ELR (cell line): ENCODE results near the gene LRRC8B.
A peak's percentile ranks its signal among the peaks of the same experiment; 100 is the strongest.
"Not testable (repeated sequence)": the region's sequence is repeated elsewhere in the genome, so short reads cannot be mapped to it uniquely, and the experiment has no call there.

Experiments
- DNase-seq: peaks from one replicate; pipeline ENCODE4 v3.0.0-alpha.2; 2015; ENCODE audit warnings: low read depth

LRRC8B gene

GRCh38 chr1:89608319-89608983, 83.8 kb downstream of the LRRC8B start:
- peak; percentile 46 for DNase-seq

GRCh38 chr1:89608984-89609725, 84.5 kb downstream of the LRRC8B start:
- DNase-seq = no peak

GRCh38 chr1:89609781-89610456, 85.3 kb downstream of the LRRC8B start:
- no peak for DNase-seq

- DNase-seq = no peak
These were observed 85.9 kb downstream of the LRRC8B start for GRCh38 chr1:89610457-89611011.

- DNase-seq = no peak
These were observed 87.1 kb downstream of the LRRC8B start for GRCh38 chr1:89611721-89612120.

- DNase-seq = no peak
These were observed 89.3 kb downstream of the LRRC8B start for GRCh38 chr1:89613928-89614327.

GRCh38 chr1:89615676-89616598, 91.3 kb downstream of the LRRC8B start:
- DNase-seq = peak; percentile 43

GRCh38 chr1:89616844-89617627, 92.4 kb downstream of the LRRC8B start:
- no peak for DNase-seq

GRCh38 chr1:89620664-89621063, 96.0 kb downstream of the LRRC8B start:
- DNase-seq = no peak

GRCh38 chr1:89622895-89623294, 98.3 kb downstream of the LRRC8B start:
- peak; percentile 17 for DNase-seq

- DNase-seq = no peak
These were observed 99.7 kb downstream of the LRRC8B start for GRCh38 chr1:89624314-89624713.

- no peak for DNase-seq
These were observed 100.2 kb downstream of the LRRC8B start for GRCh38 chr1:89624715-89625323.

- DNase-seq = no peak
These were observed 103.0 kb downstream of the LRRC8B start for GRCh38 chr1:89627596-89627962.

GRCh38 chr1:89629146-89629545, 104.5 kb downstream of the LRRC8B start:
- DNase-seq = no peak

- DNase-seq = not testable (repeated sequence)
These were observed 105.0 kb downstream of the LRRC8B start for GRCh38 chr1:89629600-89629999.

- no peak for DNase-seq
These were observed 105.4 kb downstream of the LRRC8B start for GRCh38 chr1:89630048-89630447.

GRCh38 chr1:89631816-89632656, 107.4 kb downstream of the LRRC8B start:
- DNase-seq = peak; percentile 17

- peak; percentile 84 for DNase-seq
These were observed 108.1 kb downstream of the LRRC8B start, which contains the start of gene LRRC8C for GRCh38 chr1:89632657-89633247. Gene LRRC8C, plus strand, starts transcription at chr1:89633120. Its CDS starts 53,354 bp downstream, at chr1:89686474.

- peak; percentile 72 for DNase-seq
These were observed 108.7 kb downstream of the LRRC8B start for GRCh38 chr1:89633248-89633799.
